Left lobe of liver (tissue), 2 donors: ENCODE measurements around the gene DPYSL4. TPM values are rescaled to one million over a fixed set of nuclear protein-coding genes. Genes with fewer than 3 reads are reported as not detected.
A peak's percentile ranks its signal among the peaks of the same experiment; 100 is the strongest.
"Not testable (repeated sequence)": the region's sequence is repeated elsewhere in the genome, so short reads cannot be mapped to it uniquely, and the experiment has no call there.

ENCODE experiments used
- ATAC-seq: fragments of 200-7000 bp; cut with Tn5 transposase; one replicate; pipeline ENCODE4 v1.9.1; 2020; ENCODE audit warnings: mild to moderate bottlenecking, moderate library complexity
- DNase-seq: peaks from one replicate; pipeline ENCODE4 v3.0.0-alpha.2; 2020; ENCODE audit warnings: low spot score
- total RNA-seq: library from RNA; stranded (reverse); gene quantifications from one replicate; pipeline ENCODE4 v1.2.1, GENCODE V29; 2021
- donor health status: DM: no; HTN: no; CAD: no; lungs with moderate emphysema.
- donor health status: DM: no; HTN: yes; CAD: no.

DPYSL4 gene
- total RNA-seq, 1 donor from 2014 or later: 0.08 TPM

DNA sequence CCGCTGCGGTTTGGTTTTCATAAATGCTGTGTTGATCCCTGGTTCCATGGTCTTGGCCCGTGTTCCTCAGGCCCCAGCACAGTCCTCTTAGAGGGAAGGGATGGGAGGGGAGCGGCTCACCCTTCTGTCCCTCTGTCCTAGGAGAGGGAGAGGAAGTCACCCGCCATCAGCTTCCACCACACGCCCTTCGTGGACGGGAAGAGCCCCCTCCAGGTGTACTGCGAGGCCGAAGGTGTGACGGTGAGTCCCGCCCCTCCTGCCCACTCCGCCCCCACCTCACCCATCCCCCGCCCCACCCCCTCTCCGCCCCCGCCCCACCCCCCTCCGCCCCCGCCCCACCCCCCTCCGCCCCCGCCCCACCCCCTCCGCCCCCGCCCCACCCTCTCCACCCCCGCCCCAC lies 37.5 kb upstream of the DPYSL4 start:
- DNase-seq: no peak
- ATAC-seq: no peak

DNA sequence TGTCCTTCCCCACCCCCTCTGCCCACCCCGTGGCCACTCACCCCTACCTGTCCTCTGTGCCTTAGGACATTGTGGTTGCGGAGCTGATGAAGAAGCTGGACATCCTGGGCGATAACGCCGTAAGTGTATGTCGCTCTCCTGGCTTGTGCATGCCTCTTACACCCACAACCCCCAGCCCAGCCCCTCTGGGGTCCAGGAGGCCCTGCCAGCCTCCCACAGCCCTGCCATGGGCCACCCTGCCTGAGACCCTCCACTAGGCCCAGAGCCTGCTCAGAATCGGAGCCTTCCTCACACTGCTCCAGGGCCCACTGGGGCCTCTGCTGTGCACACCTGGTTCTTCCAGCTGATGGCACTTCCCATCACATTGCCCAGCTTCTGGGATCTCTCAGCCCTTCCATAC lies 36.8 kb upstream of the DPYSL4 start:
- no peak for DNase-seq

DNA sequence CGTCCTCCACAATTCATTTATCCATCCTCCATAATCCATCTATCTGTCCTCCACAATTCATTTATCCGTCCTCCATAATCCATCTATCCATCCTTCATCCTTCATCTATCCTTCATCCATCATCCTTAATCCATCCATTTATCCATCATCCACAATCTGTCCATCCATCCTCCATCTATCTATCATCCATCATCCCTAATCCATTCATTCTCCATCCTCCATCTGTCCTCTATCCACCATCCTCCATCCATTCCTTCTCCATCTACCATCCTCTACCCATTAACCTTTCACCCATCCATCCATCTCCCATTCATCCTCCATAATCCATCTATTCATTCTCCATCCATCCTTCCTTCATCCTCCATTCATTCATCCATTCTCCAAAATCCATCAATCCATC lies 36.0 kb upstream of the DPYSL4 start:
- ATAC-seq (no peak), DNase-seq (no peak)

More for the DNA sequence above, 36.8 kb upstream of the DPYSL4 start:
- ATAC-seq: no peak

DNA sequence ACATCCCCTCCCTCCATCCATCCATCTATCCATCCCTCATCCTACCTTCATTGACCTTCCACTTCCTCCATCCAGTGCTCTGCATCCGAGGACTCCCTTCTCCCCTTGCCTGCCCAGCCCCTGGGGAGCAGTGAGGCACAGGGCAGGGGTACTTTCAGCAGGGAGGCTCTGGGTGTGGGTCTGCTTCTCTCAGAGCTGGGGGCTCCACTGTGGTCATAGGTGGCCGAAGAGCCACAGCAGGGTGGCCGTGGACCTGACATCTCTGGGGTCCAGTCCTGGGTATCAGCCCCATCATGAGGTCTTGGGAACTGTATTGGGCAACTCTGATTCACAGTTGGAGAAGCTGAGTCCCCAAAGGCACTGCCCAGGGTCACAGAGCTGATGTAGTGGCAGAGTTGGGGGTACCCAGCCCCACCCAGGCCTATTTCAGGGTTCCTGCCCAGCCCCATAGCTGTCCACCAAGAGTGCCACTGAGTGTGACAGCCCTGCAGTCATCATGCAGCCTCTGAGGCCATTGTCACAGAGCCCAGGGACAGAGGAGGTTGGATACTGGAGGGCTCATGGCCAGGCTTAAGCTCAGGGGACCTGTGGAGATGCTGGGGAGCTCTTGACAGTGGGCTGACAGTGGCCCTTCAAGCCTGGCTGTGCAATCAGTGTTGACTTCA lies 35.3 kb upstream of the DPYSL4 start:
- no peak for DNase-seq
- ATAC-seq: no peak

DNA sequence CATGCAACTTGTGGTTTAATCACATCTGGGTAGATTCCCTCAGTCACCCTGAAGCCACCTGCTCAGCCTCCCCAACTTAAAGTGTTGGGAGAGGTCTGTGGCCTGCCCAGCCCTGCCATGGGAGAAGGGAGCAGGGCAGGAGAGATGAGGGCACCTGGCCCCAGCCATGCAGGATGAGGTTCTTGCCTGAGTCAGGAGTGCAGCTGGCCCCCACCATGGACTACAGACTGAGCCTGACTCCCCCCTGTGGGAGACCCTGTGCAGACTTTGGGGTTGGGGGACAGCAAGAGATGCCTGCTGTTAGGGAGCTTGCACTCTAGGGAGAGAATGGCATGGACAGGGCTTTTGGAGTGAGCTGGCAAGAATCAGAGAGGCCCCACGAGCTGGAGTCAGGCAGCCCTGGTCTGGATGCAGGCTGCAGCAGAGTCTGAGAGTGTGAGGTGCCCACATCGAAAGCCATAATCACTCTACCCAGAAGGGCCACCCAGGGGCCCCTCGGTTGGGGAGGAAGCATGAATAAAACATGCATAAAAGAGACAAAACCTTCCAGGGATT lies 34.7 kb upstream of the DPYSL4 start:
- no peak for ATAC-seq
- no peak for DNase-seq

DNA sequence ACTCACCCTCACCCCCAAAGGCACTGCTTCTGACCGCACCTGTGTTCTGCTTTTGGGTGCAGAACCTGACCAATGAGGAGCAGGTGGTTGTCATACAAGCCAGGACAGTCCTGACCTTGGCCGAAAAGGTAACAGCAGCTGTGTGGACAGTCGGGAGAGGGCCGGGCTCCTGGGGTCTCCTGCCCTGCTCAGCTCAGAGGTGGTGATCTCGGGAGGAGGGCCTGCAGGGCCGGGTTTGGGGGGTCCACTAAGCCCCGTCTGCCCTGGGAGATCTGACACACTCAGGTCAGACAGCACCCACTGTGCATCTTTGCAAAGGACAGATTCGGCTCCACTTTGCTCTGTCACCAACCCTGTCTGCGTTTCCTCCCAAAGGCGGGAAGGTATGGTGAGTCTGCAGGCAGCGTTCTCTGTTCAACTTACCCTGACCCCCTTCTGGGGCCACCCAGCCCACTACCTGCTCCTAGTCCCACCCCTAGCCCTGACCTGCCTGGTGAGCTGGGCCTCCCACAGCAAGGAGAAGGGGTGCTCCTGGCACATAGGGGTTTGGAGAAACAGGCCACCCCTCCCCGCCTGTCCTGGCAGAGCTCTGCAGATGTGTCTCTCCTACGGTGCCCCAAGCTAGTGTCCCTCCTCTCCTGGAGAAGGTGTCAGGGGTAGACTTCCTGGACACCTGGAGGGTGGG lies 33.7 kb upstream of the DPYSL4 start:
- DNase-seq (no peak), ATAC-seq (no peak)

DNA sequence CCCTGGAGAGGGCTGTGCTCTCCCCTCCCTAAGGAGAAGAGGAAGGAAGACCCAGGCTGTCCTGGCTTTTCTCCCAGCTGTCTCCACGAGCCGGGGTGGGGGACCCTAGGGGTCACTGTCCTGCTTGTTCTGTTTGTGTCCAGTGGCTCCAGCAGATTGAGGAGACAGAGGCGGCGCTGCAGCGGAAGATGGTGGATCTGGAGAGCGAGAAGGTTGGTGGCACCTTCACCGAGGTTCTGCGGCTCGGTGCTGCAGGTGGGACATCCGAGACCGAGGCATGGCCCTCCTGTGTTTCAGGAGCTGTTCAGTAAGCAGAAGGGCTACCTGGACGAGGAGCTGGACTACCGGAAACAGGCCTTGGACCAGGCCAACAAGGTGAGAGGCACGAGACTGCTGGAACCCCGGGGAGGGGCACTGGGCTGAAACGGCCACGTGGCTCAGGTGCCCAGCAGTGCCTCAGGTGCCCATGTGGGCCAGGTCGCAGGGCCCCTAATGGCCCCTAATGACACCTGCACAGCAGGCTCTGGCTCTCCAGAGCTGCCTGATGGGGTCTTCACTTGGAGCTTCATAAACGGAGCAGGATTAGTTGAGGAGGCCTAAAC lies 33.0 kb upstream of the DPYSL4 start:
- no peak for ATAC-seq

DNA sequence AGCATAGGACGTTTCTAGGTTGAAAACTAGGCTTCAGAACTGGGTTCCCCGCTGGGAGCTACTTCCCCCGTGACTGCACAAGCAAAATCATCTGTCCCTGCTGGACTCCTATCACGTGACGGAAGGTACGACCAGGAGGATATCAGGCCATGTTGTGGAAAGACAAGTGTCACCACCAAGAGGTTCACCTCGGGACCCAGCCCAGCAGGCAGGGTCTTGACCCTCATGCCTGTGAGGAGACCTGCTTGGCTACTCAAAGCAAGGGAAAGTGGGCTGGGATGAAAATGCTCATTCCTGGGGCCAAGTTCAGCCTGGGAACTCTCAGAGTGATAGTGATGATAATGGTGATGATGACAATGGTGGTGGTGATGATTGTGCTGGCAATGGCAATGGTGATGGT lies 32.3 kb upstream of the DPYSL4 start:
- no peak for DNase-seq
- no peak for ATAC-seq

More for the DNA sequence above, 33.0 kb upstream of the DPYSL4 start:
- no peak for DNase-seq

DNA sequence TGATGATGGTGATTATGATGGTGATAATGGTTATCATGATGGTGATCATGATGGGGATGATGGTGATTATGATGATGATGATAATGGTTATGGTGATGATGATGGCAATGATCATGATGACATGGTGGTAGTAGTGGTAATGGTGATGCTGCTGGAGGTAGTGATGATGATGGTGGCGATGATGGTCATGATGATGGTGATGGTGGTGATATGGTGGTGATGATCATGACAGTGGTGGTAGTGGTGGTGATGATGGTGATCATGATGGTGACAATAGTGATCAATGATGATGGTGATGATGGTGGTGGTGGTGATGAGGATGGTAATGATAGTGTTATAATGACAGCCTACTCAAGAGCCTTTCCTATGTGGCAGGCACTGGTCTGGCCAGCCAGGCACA lies 31.8 kb upstream of the DPYSL4 start:
- ATAC-seq (no peak), DNase-seq (no peak)

DNA sequence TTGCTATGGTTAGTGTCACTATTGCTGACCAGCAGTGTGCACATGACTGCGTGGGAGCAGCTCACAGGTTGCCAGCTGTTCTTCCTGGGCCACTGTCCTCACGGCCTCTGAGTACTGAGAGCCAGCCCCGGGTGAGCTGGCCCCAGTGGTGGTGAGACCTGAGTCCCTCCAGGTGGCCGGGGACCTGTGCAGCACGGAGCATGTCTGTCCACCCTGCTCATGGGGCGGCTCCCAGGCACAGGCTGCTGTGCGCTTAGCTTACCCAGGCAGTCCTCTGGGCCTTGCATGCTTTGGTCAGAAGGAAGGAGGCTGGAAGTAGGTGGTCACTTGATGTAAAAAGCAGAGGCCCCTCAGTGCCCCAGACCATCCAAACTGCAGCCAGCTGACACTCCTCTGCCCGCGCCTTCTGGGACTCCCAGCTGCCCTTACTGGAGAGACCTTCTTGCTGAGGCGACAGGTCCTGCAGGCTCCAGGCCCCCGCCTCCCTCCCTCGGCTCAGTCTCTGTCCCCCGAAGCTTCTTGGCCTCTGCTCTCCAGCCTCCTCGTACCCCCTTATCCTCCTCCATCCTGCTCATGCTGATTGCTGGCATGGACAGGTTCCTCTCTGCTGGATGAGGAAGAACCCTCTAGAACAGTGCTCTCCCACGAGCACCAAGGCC lies 30.9 kb upstream of the DPYSL4 start:
- DNase-seq (no peak), ATAC-seq (no peak)

DNA sequence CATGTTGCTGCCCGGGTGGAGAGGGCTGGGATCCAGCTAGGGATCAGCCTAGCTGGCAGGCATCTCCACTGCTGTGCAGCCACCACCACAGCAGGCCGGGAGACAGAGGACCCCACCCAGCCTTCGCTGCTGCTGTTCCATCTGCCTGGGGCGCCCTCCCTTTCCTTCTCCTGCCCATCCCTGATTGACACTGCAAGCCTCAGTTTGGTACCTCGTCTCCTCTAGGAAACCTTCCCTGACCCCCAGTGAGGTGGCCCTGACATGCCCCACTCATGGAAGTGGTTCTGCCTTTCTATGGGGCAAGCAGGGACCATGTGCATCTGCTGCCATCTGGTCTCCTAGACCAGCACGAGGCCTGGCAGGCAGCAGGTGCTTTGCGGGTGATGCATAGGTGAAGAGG lies 30.4 kb upstream of the DPYSL4 start:
- no peak for DNase-seq

DNA sequence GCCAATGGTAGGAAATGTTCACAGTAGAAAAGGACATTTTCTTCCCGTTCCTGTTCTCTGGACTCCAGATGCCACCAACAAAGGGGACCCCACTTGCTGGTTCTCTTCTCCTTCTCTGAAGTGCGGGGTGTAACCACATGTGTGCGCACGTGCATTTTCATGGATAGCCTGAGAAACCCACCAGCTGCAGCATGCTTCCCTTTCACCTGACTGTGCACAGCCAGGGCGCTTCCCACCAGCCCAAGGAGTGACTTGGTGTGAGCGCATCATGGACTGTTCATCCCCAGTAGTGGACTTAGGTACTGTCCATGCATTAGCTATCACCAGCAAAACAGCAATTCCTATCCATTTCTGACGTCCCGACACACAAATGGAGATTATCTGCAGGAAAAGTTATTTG lies 29.6 kb upstream of the DPYSL4 start:
- ATAC-seq (no peak), DNase-seq (no peak)

More for the DNA sequence above, 30.4 kb upstream of the DPYSL4 start:
- ATAC-seq: no peak

DNA sequence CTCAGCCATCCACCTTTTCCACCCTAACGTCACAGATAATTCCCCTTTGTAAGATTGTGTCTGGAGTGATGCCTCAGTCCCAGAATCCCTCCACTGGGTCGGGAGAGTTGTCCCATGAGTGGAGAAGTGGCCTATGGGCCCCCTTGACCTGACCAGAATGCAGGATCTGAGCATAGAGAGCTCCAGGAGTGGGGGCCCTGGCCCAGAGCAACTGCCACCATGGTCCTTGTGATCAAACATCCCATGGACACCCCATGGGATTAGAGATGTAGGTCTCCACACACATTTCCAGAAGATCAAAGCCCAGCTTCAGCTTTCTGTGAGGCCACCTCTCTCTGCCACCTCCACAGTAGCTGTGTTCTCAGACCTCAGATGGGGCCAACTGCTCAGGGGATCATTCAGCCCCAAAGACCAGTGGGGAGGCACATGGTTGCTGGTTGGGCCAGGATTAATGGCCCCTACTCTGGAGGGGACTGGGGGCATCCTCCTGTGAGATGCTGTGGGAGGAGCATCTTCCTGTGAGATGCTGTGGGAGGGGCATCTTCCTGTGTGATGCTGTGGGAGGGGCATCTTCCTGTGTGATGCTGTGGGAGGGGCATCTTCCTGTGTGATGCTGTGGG lies 28.5 kb upstream of the DPYSL4 start:
- ATAC-seq: no peak
- DNase-seq: no peak

DNA sequence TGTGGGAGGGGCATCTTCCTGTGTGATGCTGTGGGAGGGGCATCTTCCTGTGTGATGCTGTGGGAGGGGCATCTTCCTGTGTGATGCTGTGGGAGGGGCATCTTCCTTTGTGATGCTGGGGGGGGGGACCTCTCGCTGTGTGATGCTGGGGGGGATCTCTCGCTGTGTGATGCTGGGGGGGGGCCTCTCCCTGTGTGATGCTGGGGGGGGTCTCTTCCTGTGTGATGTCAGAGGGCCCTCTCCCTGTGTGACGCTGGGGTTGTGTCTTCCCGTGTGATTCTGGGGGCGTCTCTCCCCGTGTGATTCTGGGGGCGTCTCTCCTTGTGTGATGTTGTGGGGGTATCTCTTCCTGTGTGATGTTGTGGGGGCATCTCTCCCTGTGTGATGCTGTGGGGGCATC lies 27.9 kb upstream of the DPYSL4 start:
- DNase-seq (no peak), ATAC-seq (no peak)

DNA sequence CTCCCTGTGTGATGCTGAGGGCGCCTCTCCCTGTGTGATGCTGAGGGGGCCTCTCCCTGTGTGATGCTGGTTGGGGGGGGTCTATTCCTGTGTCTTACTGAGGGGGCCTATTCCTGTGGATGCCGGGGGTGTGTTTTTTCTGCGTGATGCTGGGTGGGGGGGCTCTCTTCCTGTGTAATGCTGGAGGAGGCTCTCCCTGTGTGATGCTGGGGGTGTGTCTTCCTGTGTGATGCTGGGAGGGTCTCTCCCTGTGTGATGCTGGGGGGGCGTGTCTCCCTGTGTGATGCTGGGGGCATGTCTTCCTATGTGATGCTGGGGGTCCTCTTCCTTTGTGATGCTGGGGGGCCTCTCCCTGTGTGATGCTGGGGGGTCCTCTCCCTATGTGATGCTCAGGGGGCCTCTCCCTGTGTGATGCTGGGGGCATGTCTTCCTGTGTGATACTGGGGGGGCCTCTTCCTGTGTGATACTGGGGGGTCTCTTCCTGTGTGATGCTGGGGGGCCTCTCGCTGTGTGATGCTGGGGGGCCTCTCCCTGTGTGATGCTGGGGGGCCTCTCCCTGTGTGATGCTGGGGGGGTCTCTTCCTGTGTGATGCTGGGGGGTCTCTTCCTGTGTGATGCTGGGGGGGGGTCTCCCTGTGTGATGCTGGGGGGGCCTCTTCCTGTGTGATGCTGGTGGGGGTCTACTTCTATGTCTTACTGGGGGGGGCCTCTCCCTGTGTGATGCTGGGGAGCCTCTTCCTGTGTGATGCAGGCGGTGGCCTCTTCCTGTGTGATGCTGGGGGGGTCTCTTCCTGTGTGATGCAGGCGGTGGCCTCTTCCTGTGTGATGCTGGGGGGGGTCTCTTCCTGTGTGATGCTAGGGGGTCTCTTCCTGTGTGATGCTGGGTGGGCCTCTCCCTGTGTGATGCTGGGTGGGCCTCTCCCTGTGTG lies 27.2 kb upstream of the DPYSL4 start:
- DNase-seq, ATAC-seq: not testable (repeated sequence)

DNA sequence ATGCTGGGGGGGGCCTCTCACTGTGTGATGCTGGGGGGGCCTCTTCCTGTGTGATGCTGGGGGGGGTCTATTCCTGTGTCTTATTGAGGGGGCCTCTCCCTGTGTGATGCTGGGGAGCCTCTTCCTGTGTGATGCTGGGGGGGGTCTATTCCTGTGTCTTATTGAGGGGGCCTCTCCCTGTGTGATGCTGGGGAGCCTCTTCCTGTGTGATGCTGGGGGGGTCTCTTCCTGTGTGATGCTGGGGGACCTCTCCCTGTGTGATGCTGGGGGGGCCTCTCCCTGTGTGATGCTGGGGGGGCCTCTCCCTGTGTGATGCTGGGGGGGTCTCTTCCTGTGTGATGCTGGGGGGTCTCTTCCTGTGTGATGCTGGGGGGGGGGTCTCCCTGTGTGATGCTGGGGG lies 26.5 kb upstream of the DPYSL4 start:
- ATAC-seq, DNase-seq: not testable (repeated sequence)

DNA sequence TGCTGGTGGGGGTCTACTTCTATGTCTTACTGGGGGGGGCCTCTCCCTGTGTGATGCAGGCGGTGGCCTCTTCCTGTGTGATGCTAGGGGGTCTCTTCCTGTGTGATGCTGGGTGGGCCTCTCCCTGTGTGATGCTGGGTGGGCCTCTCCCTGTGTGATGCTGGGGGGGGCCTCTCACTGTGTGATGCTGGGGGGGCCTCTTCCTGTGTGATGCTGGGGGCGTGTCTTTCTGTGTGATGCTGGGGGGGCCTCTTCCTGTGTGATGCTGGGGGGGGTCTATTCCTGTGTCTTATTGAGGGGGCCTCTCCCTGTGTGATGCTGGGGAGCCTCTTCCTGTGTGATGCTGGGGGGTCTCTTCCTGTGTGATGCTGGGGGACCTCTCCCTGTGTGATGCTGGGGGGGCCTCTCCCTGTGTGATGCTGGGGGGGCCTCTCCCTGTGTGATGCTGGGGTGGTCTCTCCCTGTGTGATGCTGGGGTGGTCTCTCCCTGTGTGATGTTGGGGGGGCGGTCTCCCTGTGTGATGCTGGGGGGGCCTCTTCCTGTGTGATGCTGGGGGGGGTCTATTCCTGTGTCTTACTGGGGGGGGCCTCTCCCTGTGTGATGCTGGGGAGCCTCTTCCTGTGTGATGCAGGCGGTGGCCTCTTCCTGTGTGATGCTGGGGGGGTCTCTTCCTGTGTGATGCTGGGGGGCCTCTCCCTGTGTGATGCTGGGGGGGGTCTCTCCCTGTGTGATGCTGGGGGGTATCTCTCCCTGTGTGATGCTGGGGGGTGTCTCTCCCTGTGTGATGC lies 25.7 kb upstream of the DPYSL4 start:
- DNase-seq, ATAC-seq: not testable (repeated sequence)

DNA sequence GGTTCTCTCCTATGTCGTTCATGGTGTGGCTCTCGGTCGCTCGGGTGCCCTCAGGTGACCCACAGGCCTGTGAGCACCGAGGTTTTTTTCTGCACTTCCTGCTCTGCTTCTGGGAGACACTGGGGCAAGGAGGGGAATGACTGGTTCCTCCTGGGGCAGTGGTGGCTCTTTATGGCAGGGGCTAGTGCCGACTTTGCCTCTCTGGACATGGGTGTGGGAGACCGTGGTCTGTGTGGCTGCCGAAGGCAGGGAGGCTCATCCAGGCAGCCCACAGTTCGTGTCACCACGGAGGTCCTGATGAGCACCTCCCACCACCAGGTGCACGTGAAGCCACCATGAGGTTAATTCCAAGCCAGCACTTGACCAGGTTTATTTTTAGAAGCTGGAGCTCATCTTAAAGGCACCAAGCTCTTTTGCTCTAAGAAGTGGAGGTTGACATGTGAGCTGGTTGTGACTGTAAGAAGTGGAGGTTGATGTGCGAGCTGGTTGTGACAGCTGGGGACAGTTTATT lies 24.7 kb upstream of the DPYSL4 start:
- no peak for DNase-seq
- peak; percentile 15 for ATAC-seq
